HG02678 (cell line): ENCODE data around the gene ATP10B.

ENCODE experiments used
- ATAC-seq: cut with Tn5 transposase; IDR thresholded peaks from one replicate; pipeline ENCODE4 v1.9.1; 2021; ENCODE audit warnings: mild to moderate bottlenecking, moderate library complexity; ENCODE audit not compliant: unreplicated experiment

The ATP10B gene

GRCh38 chr5:160641405-160641804 lies 210.6 kb downstream of the ATP10B start:
- no peak for ATAC-seq

- ATAC-seq, result no peak
Observed at GRCh38 chr5:160640406-160640805, 211.6 kb downstream of the ATP10B start.

DNA sequence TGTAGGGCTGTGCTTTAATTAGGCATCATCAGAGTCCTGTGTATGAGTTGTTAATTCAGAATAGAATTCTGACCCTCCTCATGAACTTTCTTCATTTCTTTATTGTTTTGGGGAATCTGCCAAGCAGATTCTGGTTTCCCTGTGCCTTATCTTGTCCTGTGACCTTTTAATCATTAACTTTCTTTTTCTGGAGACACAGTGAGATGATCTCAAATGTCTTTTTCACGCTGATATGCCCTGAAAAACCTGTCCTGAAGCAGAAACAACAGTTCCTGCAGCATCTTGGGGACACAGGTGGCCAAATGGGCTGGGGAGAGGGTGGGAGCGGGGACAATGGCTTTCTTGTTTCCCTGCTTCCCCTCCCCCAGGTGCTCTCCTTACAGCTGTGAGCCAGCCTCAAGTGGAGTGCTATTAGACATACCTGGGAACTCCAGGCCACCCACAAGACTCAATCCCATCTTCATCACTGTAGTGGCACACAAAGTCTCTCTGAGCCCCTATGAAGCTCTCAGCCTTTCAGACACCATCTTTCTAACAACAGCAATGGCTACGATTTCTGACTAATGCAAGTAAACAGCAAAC lies 213.8 kb downstream of the ATP10B start:
- ATAC-seq, result no peak

DNA sequence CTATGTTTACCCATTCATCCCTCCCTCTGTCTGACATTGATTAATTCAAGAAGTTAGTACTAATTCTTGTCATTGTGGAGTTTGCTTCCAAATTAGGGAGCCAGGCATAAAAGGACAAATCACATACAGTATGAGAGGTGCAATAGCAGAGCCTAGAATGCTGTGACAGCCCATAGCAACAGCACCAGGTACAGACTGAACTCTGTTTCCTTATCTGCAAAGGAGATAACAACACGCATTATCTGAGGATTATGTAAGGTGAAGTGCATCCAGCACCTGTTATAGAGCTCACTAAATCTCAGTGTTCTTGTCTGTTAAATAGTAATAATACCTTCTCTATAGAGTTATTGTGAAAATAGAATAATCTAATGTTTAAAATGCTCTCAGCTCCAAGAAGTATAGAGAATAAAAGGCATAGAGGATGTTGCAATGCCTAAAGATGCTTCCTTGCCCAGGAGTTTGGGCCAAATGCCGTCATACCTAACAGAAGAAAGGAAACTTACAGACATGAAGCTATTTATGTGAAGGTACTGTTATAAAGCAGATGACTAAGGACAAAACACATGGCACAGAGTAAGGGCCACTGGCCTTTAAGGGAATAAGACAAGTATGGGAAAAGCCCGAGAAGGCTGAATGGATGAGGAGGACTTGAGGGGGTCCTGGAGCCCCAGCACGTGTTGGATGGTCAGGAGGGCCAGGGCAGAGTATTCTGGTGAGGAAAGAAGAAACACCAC lies 214.5 kb downstream of the ATP10B start:
- no peak for ATAC-seq

- ATAC-seq, result no peak
Observed at GRCh38 chr5:160635663-160636062, 216.3 kb downstream of the ATP10B start.

GRCh38 chr5:160635046-160635445 lies 217.0 kb downstream of the ATP10B start:
- no peak for ATAC-seq

DNA sequence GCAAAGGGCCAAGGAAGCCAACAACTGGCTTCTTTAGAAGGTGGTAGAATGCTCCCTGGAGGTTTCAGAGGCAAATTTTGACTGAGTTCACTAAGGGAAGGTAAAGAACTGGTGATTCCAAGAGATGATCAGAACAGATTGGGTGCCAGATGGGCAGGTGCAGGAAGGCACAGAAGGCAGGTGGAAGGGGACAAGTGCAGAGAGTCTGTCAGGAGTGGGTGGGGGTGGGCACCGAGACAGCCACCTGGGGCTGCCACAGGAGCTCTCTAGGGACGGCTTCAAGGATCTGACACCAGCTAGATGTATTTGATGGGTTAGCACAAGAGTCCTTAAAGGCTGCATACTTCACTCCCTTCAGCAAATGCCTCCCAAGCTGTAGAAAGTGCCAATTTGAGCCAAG lies 223.0 kb downstream of the ATP10B start:
- ATAC-seq, result no peak

DNA sequence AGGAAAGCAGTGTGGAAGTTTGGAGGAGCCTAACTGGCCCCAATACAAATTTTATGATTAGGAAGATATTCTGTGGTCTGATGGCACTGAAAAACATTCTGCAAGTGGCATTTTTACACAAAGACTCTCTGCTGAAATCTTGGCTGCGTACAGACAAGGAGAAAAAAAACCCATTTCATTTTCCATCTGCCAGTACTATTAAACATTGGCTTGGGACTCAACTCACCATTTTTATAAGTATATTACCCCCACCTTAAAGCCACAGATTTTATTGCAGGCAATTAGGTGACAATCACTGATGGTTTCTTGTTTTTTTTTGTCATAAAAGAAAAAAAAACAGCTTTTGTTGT lies 223.4 kb downstream of the ATP10B start:
- ATAC-seq, result no peak

- ATAC-seq, result no peak
Observed at GRCh38 chr5:160627921-160628618, 223.9 kb downstream of the ATP10B start.

DNA sequence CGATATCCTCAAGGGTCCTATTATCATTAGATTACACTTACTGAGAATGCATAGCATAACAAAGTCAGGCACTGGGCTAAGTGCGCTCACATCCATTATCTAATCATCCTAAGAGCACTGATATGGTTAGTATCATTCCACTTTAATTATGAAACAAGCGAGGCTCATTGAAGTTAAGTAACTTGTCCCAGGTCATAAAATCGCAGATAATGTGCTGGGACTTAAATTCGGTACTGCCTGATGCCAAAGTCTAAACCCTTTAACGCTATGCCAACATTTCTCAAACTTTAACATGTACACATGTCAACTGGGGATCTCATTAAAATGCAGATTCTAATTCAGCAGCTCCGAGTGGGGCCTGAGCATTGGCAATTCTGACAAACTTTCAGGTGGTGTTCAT lies 225.7 kb downstream of the ATP10B start:
- no peak for ATAC-seq

- no peak for ATAC-seq
Observed at GRCh38 chr5:160621526-160621925, 230.5 kb downstream of the ATP10B start.

- no peak for ATAC-seq
Observed at GRCh38 chr5:160620401-160620800, 231.6 kb downstream of the ATP10B start.

- ATAC-seq, result no peak
Observed at GRCh38 chr5:160619381-160619780, 232.6 kb downstream of the ATP10B start.

DNA sequence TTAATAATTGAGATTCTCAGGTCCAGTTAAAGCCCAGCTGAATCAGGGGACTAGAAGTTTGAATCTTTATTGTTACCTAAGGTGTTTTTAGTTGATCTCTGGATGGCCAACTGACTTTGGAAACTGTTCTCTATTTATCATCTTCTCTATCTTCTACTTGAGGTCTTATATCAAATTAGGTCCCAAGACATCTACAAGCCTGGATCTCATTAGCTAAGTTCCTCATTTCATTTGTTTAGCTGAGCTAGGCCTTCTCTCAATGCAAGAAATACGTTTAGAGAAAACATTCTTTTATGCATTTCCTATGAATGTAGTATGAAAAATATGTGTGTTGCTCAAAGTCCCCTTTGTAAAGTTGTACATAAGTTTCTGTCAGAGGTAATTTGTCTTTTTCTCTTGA lies 233.7 kb downstream of the ATP10B start:
- ATAC-seq, result no peak

- no peak for ATAC-seq
Observed at GRCh38 chr5:160616712-160617497, 235.1 kb downstream of the ATP10B start.

DNA sequence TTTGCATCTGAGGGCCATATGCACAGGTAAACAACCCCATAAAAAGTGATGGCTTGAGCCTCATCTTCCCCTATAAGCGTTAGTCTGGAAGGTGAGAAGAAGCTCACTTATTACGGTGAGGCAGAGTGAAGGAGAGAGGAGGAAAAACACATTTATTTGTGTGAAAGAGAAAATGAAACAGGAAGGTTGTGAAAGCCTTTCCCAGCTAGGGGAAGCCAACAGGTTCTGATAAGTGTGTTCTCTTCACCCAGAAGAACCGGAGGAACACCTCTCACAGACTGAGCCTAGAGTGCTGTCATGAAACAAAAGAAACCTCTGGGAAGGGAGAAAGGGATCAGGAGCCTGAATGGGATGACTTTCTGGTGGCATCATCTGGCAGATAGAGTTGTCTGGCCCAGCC lies 237.9 kb downstream of the ATP10B start:
- ATAC-seq, result no peak

DNA sequence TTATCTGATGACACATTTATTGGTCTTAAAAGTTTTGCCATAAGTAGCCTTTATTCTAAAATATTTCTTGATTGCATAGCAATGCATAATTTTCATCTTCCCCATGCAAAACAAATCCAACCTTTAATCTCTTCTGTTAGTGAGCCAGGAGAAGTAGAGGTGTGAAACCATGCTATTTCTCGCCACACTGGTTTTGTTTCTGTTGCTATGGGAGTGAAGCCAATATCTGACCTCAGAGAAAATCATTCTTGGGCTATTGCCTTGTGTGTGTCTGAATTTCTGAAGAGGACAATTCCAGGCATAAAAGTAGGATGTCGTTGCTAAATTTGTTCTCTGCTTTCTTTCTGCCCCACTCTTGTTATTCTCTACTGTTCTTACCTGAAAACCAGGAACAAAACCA lies 246.7 kb downstream of the ATP10B start:
- no peak for ATAC-seq

GRCh38 chr5:160604484-160604883 lies 247.5 kb downstream of the ATP10B start:
- no peak for ATAC-seq

DNA sequence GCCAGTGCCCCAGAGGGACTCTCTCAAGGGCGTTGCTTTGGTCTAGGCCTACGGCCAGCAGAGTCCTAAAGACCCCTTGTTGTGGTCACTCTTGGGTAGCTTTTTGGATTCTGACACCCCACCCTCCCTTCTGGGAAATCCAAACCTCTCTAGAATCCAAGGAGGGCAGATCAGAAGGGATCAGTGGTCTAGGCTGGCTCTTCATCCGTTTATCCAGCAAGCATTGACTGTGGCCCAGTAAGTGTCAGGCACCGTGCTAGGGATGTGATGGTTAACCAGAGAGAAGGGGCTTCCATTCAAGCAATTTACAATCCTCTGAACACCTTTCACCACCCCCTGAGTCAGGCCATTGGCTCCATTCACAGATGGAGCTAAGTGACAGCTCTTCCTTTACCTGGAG lies 249.3 kb downstream of the ATP10B start:
- no peak for ATAC-seq

DNA sequence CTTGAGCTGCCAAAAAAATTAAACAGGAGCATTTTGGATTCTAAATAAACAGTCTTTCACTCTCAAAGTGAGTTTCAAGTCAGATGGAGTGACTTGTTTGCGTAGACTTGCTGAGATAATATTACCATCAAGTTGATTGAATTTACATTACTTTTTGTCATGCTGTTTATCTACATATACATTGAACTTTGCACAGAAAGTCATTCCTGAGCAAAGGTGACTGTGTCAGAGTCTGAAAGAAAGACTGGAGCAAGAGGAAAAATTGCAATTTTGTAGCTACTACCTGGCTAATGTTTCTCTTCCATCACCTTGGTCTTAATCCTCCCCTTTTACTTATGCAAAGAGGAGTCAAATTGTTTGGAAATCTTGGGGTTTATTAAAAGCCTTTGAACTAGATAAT lies 251.0 kb downstream of the ATP10B start:
- no peak for ATAC-seq

DNA sequence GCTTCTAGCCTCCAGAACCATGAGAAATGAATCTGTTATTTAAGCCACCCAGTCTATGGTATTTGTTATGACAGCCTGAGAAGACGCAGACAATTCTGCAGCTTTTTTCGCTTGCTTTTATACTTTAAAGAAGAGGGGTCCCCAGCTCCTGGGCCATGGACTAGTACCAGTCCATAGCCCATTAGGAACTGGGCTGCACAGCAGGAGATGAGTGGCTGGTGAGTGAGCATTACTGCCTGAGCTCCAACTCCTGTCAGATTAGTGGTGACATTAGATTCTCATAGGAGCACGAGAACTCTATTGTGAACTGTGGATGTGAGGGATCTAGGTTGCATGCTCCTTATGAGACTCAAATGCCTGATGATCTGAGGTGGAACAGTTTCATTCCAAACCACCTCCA lies 278.7 kb downstream of the ATP10B start:
- no peak for ATAC-seq
